Measurements from ENCODE around the gene TENT5A. TPM values are rescaled to one million over a fixed set of nuclear protein-coding genes. Genes with fewer than 3 reads are reported as not detected.

Gene TENT5A
- total RNA-seq, 4 donors from 2014 or later: 3.9 to 9.9 (median 7.4) TPM

DNA sequence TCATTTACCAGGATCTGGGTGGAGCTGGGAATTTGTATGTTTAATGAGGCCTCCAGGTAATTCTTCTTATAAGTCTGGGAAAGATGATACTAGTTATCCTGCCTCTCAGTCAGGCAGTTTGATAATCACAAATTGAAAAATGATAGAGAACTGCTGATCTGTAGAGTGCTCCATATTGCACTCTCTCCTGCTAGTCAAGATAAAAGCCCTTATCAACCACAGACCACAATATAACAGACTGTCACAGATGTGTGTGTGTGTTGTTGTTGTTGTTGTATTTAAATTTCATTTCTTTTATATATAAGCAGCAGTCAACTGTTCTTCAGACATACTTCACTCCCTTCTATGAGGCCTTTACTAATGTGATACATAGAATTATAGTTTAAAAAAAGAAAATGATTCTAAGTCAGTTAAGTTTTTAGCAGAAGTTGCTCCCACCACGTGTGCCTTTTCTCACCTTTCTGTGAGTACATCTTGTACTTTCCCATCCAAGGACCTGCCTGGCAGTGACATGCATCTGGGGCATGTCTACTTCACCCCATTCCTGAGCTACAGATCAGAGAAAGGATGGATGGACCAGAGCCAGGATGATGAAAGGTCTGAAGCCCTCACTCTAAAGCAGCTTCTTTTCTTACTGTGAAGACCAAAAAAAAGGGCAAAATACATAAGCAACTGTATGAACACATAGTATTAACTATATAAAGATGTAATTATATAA lies 29.8 kb downstream of the TENT5A start:
- Histone ChIP-seq H3K27ac (no peak overlapping the region), H3K27me3 (no peaks in the 10 kb centered on the region)
- 52 to 55% methylated on average over 1 of the region's 1 CpG for WGBS, 2 donors

GRCh38 chr6:81720427-81720826 lies 32.1 kb downstream of the TENT5A start:
- Histone ChIP-seq H3K4me1 (no peaks in the 10 kb centered on the region), H3K4me3 (no peak overlapping the region), H3K27ac (no peak overlapping the region), H3K9me3 (no peaks in the 10 kb centered on the region), H3K27me3 (no peaks in the 10 kb centered on the region), H3K36me3 (no peaks in the 10 kb centered on the region)
- intact Hi-C loops (cut with DNase I): no loop called here
- 71 to 83% methylated on average over 1 of the region's 1 CpG for WGBS, 2 donors
- no peak for DNase-seq
- TF ChIP-seq POLR2A (IDR thresholded peaks at IDR 0.05): no peak
- no peak for TF ChIP-seq CTCF (IDR thresholded peaks at IDR 0.05)

More for the DNA sequence above, 29.8 kb downstream of the TENT5A start:
- H3K36me3 ChIP-seq: no peaks in the 10 kb centered on the region
- no peak for DNase-seq
- no peaks in the 10 kb centered on the region for H3K4me1 ChIP-seq
- no peaks in the 10 kb centered on the region for H3K9me3 ChIP-seq
- no peak overlapping the region for H3K4me3 ChIP-seq
- intact Hi-C loops (cut with DNase I): no loop called here
- no peak for TF ChIP-seq POLR2A (IDR thresholded peaks at IDR 0.05)
- no peak for TF ChIP-seq CTCF (IDR thresholded peaks at IDR 0.05)

DNA sequence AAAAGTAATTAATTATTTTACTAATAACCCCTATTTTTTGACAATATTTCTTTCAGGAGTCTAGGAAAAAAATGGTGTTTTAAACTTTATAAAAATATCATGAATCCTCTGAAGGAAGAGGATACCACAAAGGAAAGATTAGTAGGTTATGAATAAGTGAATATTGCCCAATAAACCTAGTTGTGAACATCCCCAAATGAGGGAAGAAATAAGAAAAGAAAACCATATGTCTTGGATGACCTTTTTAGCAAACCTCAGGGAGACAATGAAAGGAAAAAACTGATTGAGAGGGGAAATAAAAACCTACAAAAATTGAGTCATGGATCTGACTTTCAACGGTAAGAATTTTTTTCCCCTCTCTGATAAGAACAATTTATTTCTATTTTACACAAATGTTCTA lies 34.4 kb downstream of the TENT5A start:
- intact Hi-C loops (cut with DNase I): no loop called here
- H3K4me1 ChIP-seq: no peaks in the 10 kb centered on the region
- H3K9me3 ChIP-seq: no peaks in the 10 kb centered on the region
- H3K27ac ChIP-seq: no peak overlapping the region
- DNase-seq: no peak
- H3K36me3 ChIP-seq: no peaks in the 10 kb centered on the region
- TF ChIP-seq POLR2A (IDR thresholded peaks at IDR 0.05) (no peak), CTCF (IDR thresholded peaks at IDR 0.05) (no peak)
- no peaks in the 10 kb centered on the region for H3K27me3 ChIP-seq
- no peak overlapping the region for H3K4me3 ChIP-seq
- WGBS, 2 donors: 58 to 67% methylated on average over 1 of the region's 1 CpG

DNA sequence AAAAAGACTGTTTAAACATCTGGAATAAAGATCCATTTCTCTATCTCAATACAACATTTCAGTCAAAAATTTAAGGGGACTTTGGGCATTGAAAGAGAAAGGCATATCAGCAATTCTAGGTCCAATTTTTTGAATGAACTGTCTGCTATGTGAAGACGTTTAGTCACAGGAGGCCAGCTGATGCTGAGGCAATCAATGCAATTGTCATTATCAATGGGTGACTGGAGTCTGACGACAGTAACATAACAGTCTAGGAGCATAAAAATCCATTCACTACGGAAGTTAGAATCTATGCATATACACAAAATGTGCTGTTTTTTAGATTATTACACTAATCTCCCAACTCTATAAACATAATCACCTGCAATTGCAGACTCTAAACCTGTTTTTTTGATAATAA lies 37.8 kb downstream of the TENT5A start:
- H3K27me3 ChIP-seq: no peaks in the 10 kb centered on the region
- H3K36me3 ChIP-seq: no peaks in the 10 kb centered on the region
- TF ChIP-seq CTCF (IDR thresholded peaks at IDR 0.05) (no peak), POLR2A (IDR thresholded peaks at IDR 0.05) (no peak)
- 73 to 76% methylated on average over 3 of the region's 3 CpGs for WGBS, 2 donors
- DNase-seq: no peak
- H3K9me3 ChIP-seq: no peaks in the 10 kb centered on the region
- no peak overlapping the region for H3K27ac ChIP-seq
- H3K4me1 ChIP-seq: no peaks in the 10 kb centered on the region
- intact Hi-C loops (cut with DNase I): no loop called here
- H3K4me3 ChIP-seq: no peak overlapping the region

DNA sequence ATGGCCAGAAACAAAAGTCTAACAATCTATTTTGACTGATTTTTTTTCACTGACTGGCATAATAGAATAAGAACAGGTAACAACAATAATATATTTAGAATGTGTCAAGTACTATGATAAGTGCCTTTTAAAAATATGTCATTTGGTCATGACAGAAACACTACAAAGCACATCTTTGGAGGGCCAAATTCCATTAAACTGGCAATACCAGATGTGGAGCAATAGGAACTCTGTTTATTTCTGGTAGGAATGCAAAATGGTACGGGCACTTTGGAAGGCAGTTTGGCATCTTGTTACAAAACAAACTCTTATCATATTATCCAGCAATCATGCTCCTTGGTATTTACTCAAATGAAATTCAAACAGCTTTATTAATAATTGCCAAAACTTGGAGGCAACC lies 39.3 kb downstream of the TENT5A start:
- intact Hi-C loops (cut with DNase I): no loop called here

More for the DNA sequence above, 39.3 kb downstream of the TENT5A start:
- Histone ChIP-seq H3K27ac (no peak overlapping the region), H3K9me3 (no peaks in the 10 kb centered on the region), H3K4me1 (no peaks in the 10 kb centered on the region), H3K27me3 (no peaks in the 10 kb centered on the region), H3K4me3 (no peak overlapping the region), H3K36me3 (no peaks in the 10 kb centered on the region)
- DNase-seq: no peak
- TF ChIP-seq POLR2A (IDR thresholded peaks at IDR 0.05) (no peak), CTCF (IDR thresholded peaks at IDR 0.05) (no peak)
- 63 to 94% methylated on average over 1 of the region's 1 CpG for WGBS, 2 donors

Measured in esophagus squamous epithelium (tissue), 5 donors.